HG03354 (cell line): ENCODE measurements around the gene GALK1.

Source experiments
- ATAC-seq: cut with Tn5 transposase; IDR thresholded peaks from one replicate; pipeline ENCODE4 v1.9.1; 2021; ENCODE audit warnings: mild to moderate bottlenecking; ENCODE audit not compliant: unreplicated experiment, poor library complexity, severe bottlenecking

GALK1 gene

GRCh38 chr17:75753514-75754377 is 11.2 kb downstream of the GALK1 start:
- ATAC-seq = peak; percentile 64

DNA sequence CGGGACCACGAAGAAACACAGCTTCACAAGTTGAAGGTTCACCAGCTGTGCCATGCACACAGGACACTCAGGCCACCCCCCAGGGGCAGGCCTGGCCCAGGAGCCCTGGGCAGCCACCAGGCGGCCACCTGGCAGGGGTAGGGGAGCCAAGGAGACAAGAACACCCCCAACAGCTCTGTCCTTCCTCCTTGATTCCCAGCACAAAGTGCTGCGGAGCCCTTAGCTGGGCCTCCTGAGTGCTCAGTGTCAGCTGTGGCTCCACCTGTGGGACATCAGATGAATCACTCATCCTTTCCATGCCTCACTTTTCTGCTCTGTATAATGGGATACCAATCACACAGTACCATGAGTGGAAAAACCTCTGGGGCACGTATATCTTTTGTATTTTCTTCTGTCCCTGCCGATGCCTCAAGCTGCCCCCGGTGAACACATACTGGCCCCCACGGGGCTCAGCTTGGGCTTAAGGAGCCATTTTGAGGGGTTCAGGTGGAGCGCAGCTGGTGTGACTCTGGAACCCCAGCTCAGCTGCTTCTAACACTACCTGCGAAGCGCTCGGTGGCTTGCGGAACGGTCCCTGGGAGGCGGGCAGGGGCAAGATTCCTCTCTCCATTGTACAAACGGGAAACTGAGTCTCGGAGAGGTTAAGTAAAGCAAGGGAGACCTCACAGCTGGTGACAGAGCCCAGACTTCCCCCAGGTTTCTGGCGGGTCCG is 12.0 kb downstream of the GALK1 start:
- ATAC-seq = no peak

GRCh38 chr17:75752405-75752709 is 12.6 kb downstream of the GALK1 start:
- ATAC-seq = no peak

- ATAC-seq = no peak
Measured at GRCh38 chr17:75751676-75752404, 13.2 kb downstream of the GALK1 start.

DNA sequence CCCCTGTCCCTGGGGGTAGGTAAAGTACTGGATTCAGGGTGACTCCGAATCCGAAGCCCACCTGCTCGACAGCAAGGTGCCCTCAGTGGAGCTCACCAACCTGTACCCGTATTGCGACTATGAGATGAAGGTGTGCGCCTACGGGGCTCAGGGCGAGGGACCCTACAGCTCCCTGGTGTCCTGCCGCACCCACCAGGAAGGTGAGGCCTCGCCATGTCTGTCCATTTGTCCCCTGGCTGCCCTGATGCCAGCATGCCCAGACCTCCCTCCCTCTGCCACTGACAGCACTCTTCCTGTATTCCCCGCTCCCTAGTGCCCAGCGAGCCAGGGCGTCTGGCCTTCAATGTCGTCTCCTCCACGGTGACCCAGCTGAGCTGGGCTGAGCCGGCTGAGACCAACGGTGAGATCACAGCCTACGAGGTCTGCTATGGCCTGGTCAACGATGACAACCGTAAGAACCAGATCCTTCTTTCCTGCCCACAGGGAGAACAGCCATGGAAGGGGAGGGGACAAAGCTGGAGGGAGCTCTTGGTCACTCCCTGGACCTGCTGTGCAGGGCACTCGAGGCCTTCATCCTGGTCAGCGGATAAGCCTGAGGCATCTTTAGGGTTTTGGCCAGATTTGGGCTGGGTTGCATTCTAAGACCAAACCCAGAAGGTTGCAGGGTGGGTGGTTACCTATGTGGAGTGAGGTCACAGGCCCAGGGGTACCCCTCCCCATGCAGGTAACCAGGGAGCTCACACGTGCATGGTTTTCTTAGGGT is 14.2 kb downstream of the GALK1 start:
- ATAC-seq = no peak

- peak; percentile 61 for ATAC-seq
Measured at GRCh38 chr17:75749545-75750389, 15.2 kb downstream of the GALK1 start.

GRCh38 chr17:75748706-75749105 is 16.3 kb downstream of the GALK1 start:
- no peak for ATAC-seq

DNA sequence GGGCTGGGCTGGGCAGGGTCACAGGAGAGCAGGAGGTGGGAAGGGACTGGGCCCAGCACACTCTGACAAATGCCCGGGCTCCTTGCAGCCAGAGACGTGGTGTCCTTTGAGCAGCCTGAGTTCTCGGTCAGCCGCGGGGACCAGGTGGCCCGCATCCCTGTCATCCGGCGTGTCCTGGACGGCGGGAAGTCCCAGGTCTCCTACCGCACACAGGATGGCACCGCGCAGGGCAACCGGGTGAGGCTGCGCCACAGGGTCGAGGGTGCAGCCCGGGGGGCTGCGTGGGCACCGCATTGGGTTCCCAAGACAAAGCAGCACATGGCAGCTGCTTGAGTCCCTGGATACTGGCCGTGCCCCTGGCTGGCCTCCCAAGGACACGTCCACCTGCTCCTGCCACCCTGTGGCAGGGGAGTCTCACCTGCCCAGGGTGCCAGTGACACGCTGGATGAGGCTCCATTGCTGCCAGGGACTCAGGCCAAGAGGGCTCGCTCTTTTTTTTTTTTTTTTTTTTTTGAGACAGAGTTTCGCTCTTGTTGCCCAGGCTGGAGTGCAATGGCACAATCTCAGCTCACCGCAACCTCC is 21.3 kb downstream of the GALK1 start:
- ATAC-seq = no peak

GRCh38 chr17:75742337-75742736 is 22.7 kb downstream of the GALK1 start:
- ATAC-seq = no peak

DNA sequence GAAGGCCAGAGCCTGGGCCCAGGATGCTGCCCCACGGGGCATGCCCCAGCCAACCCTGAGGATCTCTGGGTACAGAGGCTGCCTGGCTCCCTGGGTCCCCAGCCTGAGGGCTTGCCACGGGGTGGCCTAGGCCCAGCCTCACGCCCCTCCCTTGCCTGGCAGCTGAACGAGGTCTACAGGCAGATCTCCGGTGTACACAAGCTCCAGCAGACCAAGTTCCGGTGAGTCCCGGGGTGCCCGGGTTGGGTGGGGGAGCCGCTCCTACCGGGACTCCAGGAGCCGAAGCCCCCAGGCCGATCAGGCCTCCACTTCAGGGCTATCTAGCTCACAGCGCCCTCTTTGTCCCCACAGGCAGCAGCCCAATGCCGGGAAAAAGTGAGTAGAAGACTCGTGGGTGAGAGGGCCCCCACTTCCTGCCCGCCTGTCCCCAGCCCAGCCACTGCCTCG is 24.3 kb downstream of the GALK1 start:
- no peak for ATAC-seq

DNA sequence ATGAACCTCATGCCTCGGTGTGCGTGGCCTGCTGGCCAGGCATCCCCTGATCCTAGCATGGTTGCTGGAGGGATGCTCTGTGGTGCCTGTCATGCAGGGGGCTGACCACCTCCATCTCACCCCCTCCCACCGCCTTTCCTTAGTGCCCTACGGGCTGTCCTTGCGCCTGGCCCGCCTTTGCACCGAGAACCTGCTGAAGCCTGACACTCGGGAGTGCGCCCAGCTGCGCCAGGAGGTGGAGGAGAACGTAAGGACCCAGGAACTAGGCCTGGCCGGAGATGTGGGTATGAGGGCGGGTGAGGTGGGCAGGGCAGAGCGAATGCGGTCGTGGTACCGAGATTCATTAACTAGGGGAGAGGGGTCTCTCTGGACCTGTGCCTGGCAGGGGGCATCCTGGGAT is 24.8 kb downstream of the GALK1 start:
- ATAC-seq = no peak

DNA sequence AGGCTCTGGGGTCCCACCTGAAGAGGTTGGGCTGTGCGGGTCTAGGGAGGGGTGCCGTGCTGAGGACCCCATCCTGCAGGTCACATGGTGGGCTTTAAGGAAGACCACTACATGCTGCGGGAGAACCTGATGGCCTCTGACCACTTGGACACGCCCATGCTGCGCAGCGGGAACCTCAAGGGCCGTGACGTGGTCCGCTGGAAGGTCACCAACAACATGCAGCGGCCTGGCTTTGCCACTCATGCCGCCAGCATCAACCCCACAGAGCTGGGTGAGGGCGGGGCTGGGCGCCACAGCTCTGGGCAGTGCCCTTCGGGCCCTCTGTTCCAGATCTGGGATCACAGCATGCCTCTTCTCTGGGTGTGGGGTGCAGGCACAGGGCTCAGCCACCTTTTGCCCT is 25.2 kb downstream of the GALK1 start:
- ATAC-seq = no peak

DNA sequence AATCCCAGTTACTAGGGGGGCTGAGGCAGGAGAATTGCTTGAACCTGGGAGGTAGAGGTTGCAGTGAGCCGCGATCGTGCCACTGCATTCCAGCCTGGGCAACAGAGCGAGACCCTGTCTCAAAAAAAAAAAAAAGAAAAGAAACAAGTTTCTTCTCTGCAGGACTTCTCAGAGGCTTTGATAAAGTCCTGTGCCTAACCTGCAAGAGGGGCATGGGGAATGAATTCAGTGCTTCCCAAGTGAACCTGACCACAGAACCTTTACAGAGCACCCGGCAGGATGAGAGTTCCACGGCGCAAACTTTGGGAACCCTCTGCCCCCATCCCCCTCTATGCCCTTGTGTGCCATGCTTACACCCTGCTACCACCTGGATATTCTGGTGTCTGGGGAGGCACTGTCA is 25.8 kb downstream of the GALK1 start:
- no peak for ATAC-seq

GRCh38 chr17:75738218-75738802 is 26.7 kb downstream of the GALK1 start:
- no peak for ATAC-seq

GRCh38 chr17:75737133-75737962 is 27.6 kb downstream of the GALK1 start:
- ATAC-seq = no peak

GRCh38 chr17:75736173-75736835 is 28.7 kb downstream of the GALK1 start:
- ATAC-seq = no peak

GRCh38 chr17:75734674-75735294 is 30.2 kb downstream of the GALK1 start:
- no peak for ATAC-seq
